Activated naive CD4-positive, alpha-beta T cell treated with anti-CD3 and anti-CD28 coated beads, Interleukin-2, amount 10 ng/mL, durations not matched to agents 7 days and 5 days (primary cell): ENCODE data around the gene TRMT11.
A peak's percentile ranks its signal among the peaks of the same experiment; 100 is the strongest.

ENCODE experiments used
- CTCF ChIA-PET: fragments of 350-600 bp; sonication (Branson Sonifier 250); formaldehyde crosslinking; loops from one replicate; lab custom pipeline; 2021; ENCODE audit warnings: antibody characterized with exemption; lab: Charles Lee
- DNase-seq: peaks from one replicate; pipeline ENCODE4 v3.0.0-alpha.2; 2020
- H3K27ac Mint-ChIP-seq: one replicate; pipeline ENCODE4 v1.8.0; 2021; ENCODE audit warnings: mild to moderate bottlenecking, moderate library complexity, mixed read lengths
- H3K27me3 Mint-ChIP-seq: one replicate; pipeline ENCODE4 v1.8.0; 2021; ENCODE audit warnings: mild to moderate bottlenecking, mixed read lengths
- H3K36me3 Mint-ChIP-seq: one replicate; pipeline ENCODE4 v1.8.0; 2021; ENCODE audit warnings: mixed read lengths
- H3K4me1 Mint-ChIP-seq: one replicate; pipeline ENCODE4 v1.8.0; 2021; ENCODE audit warnings: mixed read lengths
- H3K4me3 Mint-ChIP-seq: one replicate; pipeline ENCODE4 v1.8.0; 2021; ENCODE audit warnings: mild to moderate bottlenecking, moderate library complexity, mixed read lengths
- H3K9me3 Mint-ChIP-seq: one replicate; pipeline ENCODE4 v1.8.0; 2021; ENCODE audit warnings: mixed read lengths

TRMT11 gene

DNA sequence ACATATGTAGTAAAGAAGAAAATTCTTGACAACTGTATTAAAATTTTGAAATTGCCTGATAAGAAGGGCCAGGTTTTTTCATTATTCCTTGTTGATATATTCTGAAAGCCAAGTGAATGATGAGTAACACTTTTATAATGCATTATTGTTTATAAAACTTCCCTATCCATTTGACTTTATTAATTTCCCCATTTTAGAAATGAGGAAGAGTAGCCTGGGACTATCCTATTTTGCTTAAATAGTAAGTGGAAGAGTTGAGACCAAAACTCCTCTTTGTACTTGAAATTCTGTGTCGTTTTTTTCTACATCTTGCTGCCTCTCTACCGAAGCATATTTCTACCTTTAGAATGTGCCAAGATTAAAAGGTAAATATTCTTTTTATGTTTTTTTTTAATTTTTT, 39.7 kb downstream of the TRMT11 start:
- peaks cover 18% of the 10 kb centered on the region for H3K36me3 Mint-ChIP-seq
- H3K9me3 Mint-ChIP-seq = no peaks in the 10 kb centered on the region
- no peaks in the 10 kb centered on the region for H3K4me1 Mint-ChIP-seq
- H3K27ac Mint-ChIP-seq = no peak overlapping the region
- no peak for DNase-seq
- no peak overlapping the region for H3K4me3 Mint-ChIP-seq
- H3K27me3 Mint-ChIP-seq = no peaks in the 10 kb centered on the region
- CTCF ChIA-PET = no interaction called here

- Mint-ChIP-seq H3K36me3 (peaks cover 7% of the 10 kb centered on the region), H3K27me3 (no peaks in the 10 kb centered on the region), H3K27ac (no peak overlapping the region), H3K4me1 (no peaks in the 10 kb centered on the region), H3K4me3 (no peak overlapping the region), H3K9me3 (no peaks in the 10 kb centered on the region)
- DNase-seq = no peak
- CTCF ChIA-PET = no interaction called here
Measured at GRCh38 chr6:126027601-126028000, 41.3 kb downstream of the TRMT11 start.

GRCh38 chr6:126030045-126030444, 43.7 kb downstream of the TRMT11 start:
- no peaks in the 10 kb centered on the region for H3K27me3 Mint-ChIP-seq
- CTCF ChIA-PET = interaction anchor here (0.6 kb wide), 1 partner anchor 36 kb away, joined by 4 read pairs; no protein-coding TSS in a partner anchor
- H3K36me3 Mint-ChIP-seq = peaks cover 4% of the 10 kb centered on the region
- no peak overlapping the region for H3K27ac Mint-ChIP-seq
- no peak overlapping the region for H3K4me3 Mint-ChIP-seq
- no peaks in the 10 kb centered on the region for H3K9me3 Mint-ChIP-seq
- no peak for DNase-seq
- peaks cover 7% of the 10 kb centered on the region for H3K4me1 Mint-ChIP-seq

- H3K4me1 Mint-ChIP-seq = peaks cover 7% of the 10 kb centered on the region
- no peak overlapping the region for H3K4me3 Mint-ChIP-seq
- DNase-seq = peak; percentile 24
- no peak overlapping the region for H3K27ac Mint-ChIP-seq
- peaks cover 11% of the 10 kb centered on the region for H3K36me3 Mint-ChIP-seq
- CTCF ChIA-PET = interaction anchor here (0.6 to 1.2 kb wide), 8 partner anchors 10 to 1084 kb away, joined by 3 to 6 read pairs (median 3); no protein-coding TSS in a partner anchor
- no peaks in the 10 kb centered on the region for H3K9me3 Mint-ChIP-seq
- H3K27me3 Mint-ChIP-seq = no peaks in the 10 kb centered on the region
Measured at GRCh38 chr6:126033696-126034095, 47.4 kb downstream of the TRMT11 start.

GRCh38 chr6:126034656-126035055, 48.3 kb downstream of the TRMT11 start:
- Mint-ChIP-seq H3K27me3 (no peaks in the 10 kb centered on the region), H3K4me3 (no peak overlapping the region), H3K36me3 (peaks cover 13% of the 10 kb centered on the region), H3K27ac (no peak overlapping the region), H3K4me1 (peaks cover 7% of the 10 kb centered on the region), H3K9me3 (no peaks in the 10 kb centered on the region)
- no peak for DNase-seq
- CTCF ChIA-PET = interaction anchor here (0.6 to 1.2 kb wide), 4 partner anchors 11 to 1083 kb away, joined by 3 to 4 read pairs (median 3); no protein-coding TSS in a partner anchor

DNA sequence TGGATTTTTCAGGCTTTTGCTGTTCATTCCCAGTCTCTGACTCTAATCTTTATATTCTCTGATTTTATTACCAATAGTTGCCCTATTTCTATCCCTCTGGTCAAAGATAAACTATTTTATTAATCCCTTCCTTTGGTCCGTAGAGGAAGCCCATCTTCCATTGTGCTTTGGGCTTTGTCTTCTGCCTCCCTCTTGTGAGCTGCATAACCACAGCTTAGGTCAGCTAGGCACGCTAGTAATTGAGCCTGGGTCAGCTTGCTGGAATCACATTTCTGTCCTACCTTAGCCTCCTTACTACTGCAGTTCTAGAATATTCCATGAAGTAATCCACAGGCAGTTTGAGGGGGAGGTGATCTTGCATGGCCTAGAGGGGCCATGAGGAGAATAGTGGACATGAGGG, 49.4 kb downstream of the TRMT11 start:
- DNase-seq = no peak
- CTCF ChIA-PET = no interaction called here
- Mint-ChIP-seq H3K27ac (no peak overlapping the region), H3K9me3 (no peaks in the 10 kb centered on the region), H3K4me3 (no peak overlapping the region), H3K4me1 (peaks cover 7% of the 10 kb centered on the region), H3K27me3 (no peaks in the 10 kb centered on the region), H3K36me3 (peaks cover 14% of the 10 kb centered on the region)

DNA sequence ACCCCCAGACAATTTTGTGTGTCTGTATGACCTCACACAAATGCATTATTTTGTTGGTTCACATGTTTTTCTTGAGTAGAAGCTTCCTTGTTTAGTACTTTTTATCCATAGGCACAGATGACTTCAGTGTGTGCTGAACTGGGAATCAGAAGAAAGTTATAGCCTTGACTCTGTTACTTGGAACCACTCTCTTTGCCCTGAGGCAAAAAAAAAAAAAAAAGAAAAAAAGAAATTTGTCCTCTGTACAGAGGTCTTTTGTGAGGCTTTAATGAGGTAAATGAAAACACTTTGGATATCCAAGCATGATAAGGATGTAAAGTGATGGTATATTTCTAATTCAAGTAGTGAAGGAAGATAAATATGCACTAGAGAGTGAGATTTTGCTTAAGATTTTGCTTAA, 51.9 kb downstream of the TRMT11 start:
- peaks cover 2% of the 10 kb centered on the region for H3K9me3 Mint-ChIP-seq
- DNase-seq = no peak
- no peak overlapping the region for H3K27ac Mint-ChIP-seq
- peaks cover 32% of the 10 kb centered on the region for H3K36me3 Mint-ChIP-seq
- peaks cover 6% of the 10 kb centered on the region for H3K4me1 Mint-ChIP-seq
- H3K4me3 Mint-ChIP-seq = no peak overlapping the region
- H3K27me3 Mint-ChIP-seq = no peaks in the 10 kb centered on the region
- CTCF ChIA-PET = interaction anchor here (1.5 kb wide), 1 partner anchor 9 kb away, joined by 3 read pairs; no protein-coding TSS in a partner anchor

- DNase-seq = no peak
- peaks cover 34% of the 10 kb centered on the region for H3K36me3 Mint-ChIP-seq
- peaks cover 3% of the 10 kb centered on the region for H3K9me3 Mint-ChIP-seq
- H3K27ac Mint-ChIP-seq = no peak overlapping the region
- no peaks in the 10 kb centered on the region for H3K4me1 Mint-ChIP-seq
- CTCF ChIA-PET = no interaction called here
- no peaks in the 10 kb centered on the region for H3K27me3 Mint-ChIP-seq
- no peak overlapping the region for H3K4me3 Mint-ChIP-seq
Measured at GRCh38 chr6:126039284-126039683, 52.9 kb downstream of the TRMT11 start.

DNA sequence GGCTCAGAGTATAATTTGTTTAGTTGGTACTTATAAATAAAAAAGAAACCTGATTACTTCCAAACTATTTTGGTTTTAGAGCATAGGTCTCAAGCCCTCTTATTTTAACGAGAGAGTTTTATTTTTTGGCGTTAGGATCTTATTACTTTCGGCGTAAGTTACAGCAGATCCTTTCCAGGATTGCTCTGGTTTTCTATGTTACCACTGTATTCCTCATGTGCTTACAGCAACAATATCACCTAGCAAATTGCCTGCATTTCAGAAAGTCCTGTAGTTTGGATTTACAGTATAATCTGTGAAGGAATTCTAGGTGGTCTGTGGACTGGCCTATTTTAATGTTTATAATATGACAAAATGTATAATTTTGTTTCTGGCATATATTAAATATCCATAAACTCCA, 54.1 kb downstream of the TRMT11 start:
- H3K27ac Mint-ChIP-seq = no peak overlapping the region
- CTCF ChIA-PET = no interaction called here
- H3K36me3 Mint-ChIP-seq = peaks cover 40% of the 10 kb centered on the region
- no peak for DNase-seq
- no peaks in the 10 kb centered on the region for H3K27me3 Mint-ChIP-seq
- H3K4me3 Mint-ChIP-seq = no peak overlapping the region
- H3K4me1 Mint-ChIP-seq = no peaks in the 10 kb centered on the region
- H3K9me3 Mint-ChIP-seq = peaks cover 5% of the 10 kb centered on the region

DNA sequence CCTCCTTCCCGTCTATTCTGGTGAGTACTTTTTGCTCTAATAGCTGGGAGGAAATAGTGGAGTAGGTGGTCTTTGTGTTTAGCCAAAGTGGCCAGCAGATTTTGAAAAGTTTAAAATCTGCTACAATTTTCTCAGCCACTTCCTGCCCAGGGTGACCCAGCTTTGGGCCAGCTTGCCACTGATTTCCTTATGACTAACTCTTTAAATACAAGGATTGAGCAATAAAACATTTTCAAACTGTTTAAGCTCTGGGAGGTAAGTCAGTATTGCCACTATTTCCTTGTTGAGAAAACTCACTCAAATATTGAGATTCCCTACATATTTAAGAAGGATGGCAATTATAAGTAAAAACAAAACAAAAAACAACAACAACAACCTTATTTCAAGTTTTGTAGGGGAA, 54.5 kb downstream of the TRMT11 start:
- Mint-ChIP-seq H3K27me3 (no peaks in the 10 kb centered on the region), H3K36me3 (peaks cover 39% of the 10 kb centered on the region), H3K27ac (no peak overlapping the region), H3K9me3 (peaks cover 5% of the 10 kb centered on the region), H3K4me3 (no peak overlapping the region), H3K4me1 (no peaks in the 10 kb centered on the region)
- no peak for DNase-seq
- CTCF ChIA-PET = no interaction called here

GRCh38 chr6:126041516-126041915, 55.2 kb downstream of the TRMT11 start:
- Mint-ChIP-seq H3K4me3 (no peak overlapping the region), H3K27me3 (no peaks in the 10 kb centered on the region), H3K4me1 (no peaks in the 10 kb centered on the region), H3K9me3 (peaks cover 5% of the 10 kb centered on the region), H3K27ac (no peak overlapping the region), H3K36me3 (peaks cover 39% of the 10 kb centered on the region)
- CTCF ChIA-PET = no interaction called here
- DNase-seq = no peak

DNA sequence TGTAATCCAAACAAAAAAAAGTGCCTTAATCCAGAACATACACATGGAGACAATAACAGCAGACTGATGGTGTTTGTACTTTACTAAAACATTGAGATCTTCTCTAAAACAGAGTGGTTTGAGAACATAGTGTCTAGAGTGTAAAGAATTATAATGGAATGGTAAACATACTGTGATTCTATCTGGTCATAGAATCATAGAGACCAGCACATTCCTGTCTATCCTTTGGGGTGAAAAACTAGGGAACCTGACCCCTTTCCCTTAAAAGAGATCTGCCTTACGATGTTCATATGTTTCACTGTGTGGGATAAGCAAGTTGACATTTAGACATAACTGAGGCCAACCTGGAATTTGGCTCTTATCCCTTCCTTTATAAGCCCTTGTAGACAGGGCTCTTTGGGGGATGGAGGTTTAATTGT, 55.7 kb downstream of the TRMT11 start:
- no peak for DNase-seq
- Mint-ChIP-seq H3K27me3 (no peaks in the 10 kb centered on the region), H3K4me3 (no peak overlapping the region), H3K9me3 (peaks cover 5% of the 10 kb centered on the region), H3K27ac (no peak overlapping the region), H3K4me1 (no peaks in the 10 kb centered on the region), H3K36me3 (peaks cover 37% of the 10 kb centered on the region)
- CTCF ChIA-PET = no interaction called here

GRCh38 chr6:126047648-126048047, 61.3 kb downstream of the TRMT11 start:
- Mint-ChIP-seq H3K27ac (no peak overlapping the region), H3K4me1 (no peaks in the 10 kb centered on the region), H3K9me3 (peaks cover 4% of the 10 kb centered on the region), H3K4me3 (no peak overlapping the region), H3K27me3 (no peaks in the 10 kb centered on the region), H3K36me3 (peaks cover 26% of the 10 kb centered on the region)
- CTCF ChIA-PET = interaction anchor here (1.4 kb wide), 1 partner anchor 10 kb away, joined by 3 read pairs; no protein-coding TSS in a partner anchor
- no peak for DNase-seq

GRCh38 chr6:126048635-126049034, 62.3 kb downstream of the TRMT11 start:
- Mint-ChIP-seq H3K27ac (no peak overlapping the region), H3K36me3 (peaks cover 24% of the 10 kb centered on the region), H3K27me3 (no peaks in the 10 kb centered on the region), H3K9me3 (peaks cover 3% of the 10 kb centered on the region), H3K4me3 (no peak overlapping the region), H3K4me1 (no peaks in the 10 kb centered on the region)
- CTCF ChIA-PET = no interaction called here
- DNase-seq = no peak

DNA sequence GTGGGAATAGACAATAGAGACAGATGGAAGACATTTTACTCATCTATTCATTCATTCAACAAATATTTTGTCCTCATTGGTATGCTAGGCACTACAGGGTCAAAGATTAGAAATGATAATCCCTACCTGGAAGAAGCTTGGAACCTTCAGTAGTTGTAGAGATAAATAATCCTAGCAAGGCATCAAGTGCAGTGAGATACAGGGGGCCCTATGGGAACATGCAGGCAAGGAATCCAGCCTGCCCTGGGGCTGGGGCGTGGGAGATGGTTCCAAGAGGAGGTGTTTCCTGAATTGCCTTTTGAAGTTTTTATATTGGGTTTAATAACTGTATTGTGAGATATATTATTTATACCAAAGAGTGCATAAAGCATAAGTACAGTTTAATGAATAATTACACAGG, 64.5 kb downstream of the TRMT11 start:
- Mint-ChIP-seq H3K4me3 (no peak overlapping the region), H3K27me3 (no peaks in the 10 kb centered on the region), H3K27ac (no peak overlapping the region), H3K4me1 (no peaks in the 10 kb centered on the region), H3K36me3 (peaks cover 14% of the 10 kb centered on the region), H3K9me3 (no peaks in the 10 kb centered on the region)
- DNase-seq = no peak
- CTCF ChIA-PET = no interaction called here
